Amygdala (tissue), 56 donors: ENCODE measurements around the gene FADS1.

Experiments used
- DNase-seq, 56 donors: peaks; one replicate each; lab custom pipeline; 2025; lab: John Stamatoyannopoulos, UW

Gene FADS1

GRCh38 chr11:61828629-61829407 is 12.0 kb upstream of the FADS1 start:
- peak in 31 of 56 donors; percentile 14 to 66 (median 42) for DNase-seq

GRCh38 chr11:61828379-61828628 is 11.5 kb upstream of the FADS1 start:
- no peak for DNase-seq

GRCh38 chr11:61827571-61828378 is 11.0 kb upstream of the FADS1 start, which contains the start of gene FADS2:
FADS2 (plus strand) TSS chr11:61828300; CDS start chr11:61828391, 91 bp downstream.
- peak; percentile 50 to 98 (median 92) for DNase-seq

- DNase-seq: peak in 11 of 56 donors; percentile 35 to 72 (median 52)
Observed at GRCh38 chr11:61826930-61827570, 10.2 kb upstream of the FADS1 start.

GRCh38 chr11:61820174-61820573 is 3.4 kb upstream of the FADS1 start:
- DNase-seq: no peak

GRCh38 chr11:61817471-61818202 is 834 bp upstream of the FADS1 start:
- DNase-seq: no peak

- DNase-seq: peak in 43 of 56 donors; percentile 33 to 81 (median 66)
Observed at GRCh38 chr11:61815790-61816735, 740 bp downstream of the FADS1 start.

- peak; percentile 82 to 99 (median 95) for DNase-seq
Observed at GRCh38 chr11:61814958-61815789, 1.6 kb downstream of the FADS1 start.

GRCh38 chr11:61814247-61814957 is 2.4 kb downstream of the FADS1 start:
- peak in 40 of 56 donors; percentile 19 to 84 (median 58) for DNase-seq

GRCh38 chr11:61812736-61813411 is 3.9 kb downstream of the FADS1 start:
- no peak for DNase-seq

GRCh38 chr11:61811831-61812230 is 5.0 kb downstream of the FADS1 start:
- no peak for DNase-seq

GRCh38 chr11:61810671-61811175 is 6.1 kb downstream of the FADS1 start:
- no peak for DNase-seq

- no peak for DNase-seq
Observed at GRCh38 chr11:61806785-61807184, 10.0 kb downstream of the FADS1 start.

GRCh38 chr11:61805146-61805545 is 11.7 kb downstream of the FADS1 start:
- no peak for DNase-seq

GRCh38 chr11:61803889-61804647 is 12.7 kb downstream of the FADS1 start:
- peak in 1 of 56 donors; percentile 39 for DNase-seq

- DNase-seq: no peak
Observed at GRCh38 chr11:61802605-61803004, 14.2 kb downstream of the FADS1 start.
